WTC11 (cell line): ENCODE data around the gene APOBEC3H. TPM values are rescaled to one million over a fixed set of nuclear protein-coding genes. Genes with fewer than 3 reads are reported as not detected.
"Not testable (repeated sequence)": the region's sequence is repeated elsewhere in the genome, so short reads cannot be mapped to it uniquely, and the experiment has no call there.

Experiments
- ATAC-seq: fragments of 200-7000 bp; cut with Tn5 transposase; 2 replicates; pipeline ENCODE4 v1.10.0; 2021; ENCODE audit warnings: mild to moderate bottlenecking, moderate library complexity
- CTCF ChIA-PET: fragments of 300-600 bp; sonication (Branson Sonifier 250); formaldehyde crosslinking; loops from one replicate; lab custom pipeline; 2021; ENCODE audit warnings: antibody characterized with exemption; lab: Charles Lee
- POLR2A ChIA-PET: fragments of 350-600 bp; sonication (Branson Sonifier 250); formaldehyde crosslinking; loops from one replicate; lab custom pipeline; 2021; ENCODE audit warnings: antibody characterized with exemption; lab: Charles Lee
- DNase-seq: peaks from one replicate; pipeline ENCODE4 v3.0.0; 2021; ENCODE audit warnings: low spot score
- H3K27ac Mint-ChIP-seq: 2 replicates; pipeline ENCODE4 v1.8.0; 2021; ENCODE audit warnings: mixed read lengths
- H3K27me3 Mint-ChIP-seq: 2 replicates; pipeline ENCODE4 v1.8.0; 2021; ENCODE audit warnings: low read depth, mild to moderate bottlenecking, moderate library complexity, mixed read lengths
- H3K36me3 Mint-ChIP-seq: 2 replicates; pipeline ENCODE4 v1.8.0; 2021; ENCODE audit warnings: mixed read lengths
- H3K4me1 Mint-ChIP-seq: 2 replicates; pipeline ENCODE4 v1.8.0; 2022; ENCODE audit warnings: mixed read lengths
- H3K4me3 Mint-ChIP-seq: 2 replicates; pipeline ENCODE4 v1.8.0; 2021; ENCODE audit warnings: mild to moderate bottlenecking, moderate library complexity, mixed read lengths
- H3K9me3 Mint-ChIP-seq: 2 replicates; pipeline ENCODE4 v1.8.0; 2021; ENCODE audit warnings: mixed read lengths
- ATF6 ChIP-seq: sonication (generic); formaldehyde crosslinking; IDR thresholded peaks from 2 replicates; pipeline ENCODE4 v1.8.1; 2023; ENCODE audit warnings: mild to moderate bottlenecking, missing genetic modification reagents
- EMX1 ChIP-seq: fragments of 250-450 bp; sonication (Bioruptor Pico); IDR thresholded peaks from 2 replicates; pipeline ENCODE4 v1.8.0; 2021; ENCODE audit warnings: mild to moderate bottlenecking
- ETV6 ChIP-seq: sonication (generic); formaldehyde crosslinking; IDR thresholded peaks from 2 replicates; pipeline ENCODE4 v1.8.1; 2022; ENCODE audit warnings: mild to moderate bottlenecking, missing genetic modification reagents
- FOXJ3 ChIP-seq: sonication (generic); formaldehyde crosslinking; IDR thresholded peaks from 2 replicates; pipeline ENCODE4 v1.9.0; 2021; ENCODE audit warnings: missing genetic modification reagents, mild to moderate bottlenecking, borderline replicate concordance
- FOXP4 ChIP-seq: sonication (generic); formaldehyde crosslinking; IDR thresholded peaks from 2 replicates; pipeline ENCODE4 v1.8.0; 2022; ENCODE audit warnings: mild to moderate bottlenecking, missing genetic modification reagents
- MLX ChIP-seq: sonication (generic); formaldehyde crosslinking; IDR thresholded peaks from 2 replicates; pipeline ENCODE4 v1.8.1; 2023; ENCODE audit warnings: mild to moderate bottlenecking, missing genetic modification reagents, moderate library complexity
- MYBL2 ChIP-seq: sonication (generic); formaldehyde crosslinking; IDR thresholded peaks from 2 replicates; pipeline ENCODE4 v1.8.1; 2023; ENCODE audit warnings: mild to moderate bottlenecking, moderate library complexity, missing genetic modification reagents
- NFYB ChIP-seq: sonication (generic); formaldehyde crosslinking; conservative IDR thresholded peaks from 2 replicates; pipeline ENCODE4 v1.8.0; 2022; ENCODE audit warnings: low read depth, missing genetic modification reagents
- ZNF281 ChIP-seq: sonication (generic); formaldehyde crosslinking; IDR thresholded peaks from 2 replicates; pipeline ENCODE4 v1.8.0; 2023; ENCODE audit warnings: mild to moderate bottlenecking, missing genetic modification reagents
- ZNF425 ChIP-seq: fragments of 250-450 bp; sonication (Bioruptor Pico); conservative IDR thresholded peaks from 2 replicates; pipeline ENCODE4 v1.9.0; 2021; ENCODE audit warnings: mild to moderate bottlenecking
- ZSCAN18 ChIP-seq: fragments of 250-450 bp; sonication (Bioruptor Pico); IDR thresholded peaks from 2 replicates; pipeline ENCODE4 v2.1.2; 2022; ENCODE audit warnings: mild to moderate bottlenecking, moderate library complexity
- total RNA-seq: library from RNA; stranded (reverse); gene quantifications from 3 replicates; pipeline ENCODE4 v1.2.3, GENCODE V29; 2021

Gene APOBEC3H
- total RNA-seq, 1 experiment from 2014 or later = 0.42 TPM

GRCh38 chr22:39055658-39056057, 41.4 kb upstream of the APOBEC3H start (continued):
- no peak for TF ChIP-seq ZNF281
- TF ChIP-seq FOXJ3 (CRISPR knock-in tag) = no peak
- no peak for TF ChIP-seq ZSCAN18 (CRISPR knock-in tag)
- TF ChIP-seq FOXP4 (CRISPR knock-in tag) = no peak
- no peak for TF ChIP-seq ZNF425
- no peak for TF ChIP-seq MLX (CRISPR knock-in tag)
- no peak for TF ChIP-seq NFYB (CRISPR knock-in tag)
- no peak for TF ChIP-seq EMX1 (CRISPR knock-in tag)
- TF ChIP-seq ATF6 (CRISPR knock-in tag) = no peak
- no peak for TF ChIP-seq ETV6
- no peak for TF ChIP-seq MYBL2
- TF ChIP-seq, all 79 proteins: peak for 0

GRCh38 chr22:39061290-39061689, 35.8 kb upstream of the APOBEC3H start:
- CTCF ChIA-PET, DNase-seq, ATAC-seq, H3K27ac Mint-ChIP-seq, H3K4me3 Mint-ChIP-seq, H3K4me1 Mint-ChIP-seq, POLR2A ChIA-PET, H3K9me3 Mint-ChIP-seq, H3K27me3 Mint-ChIP-seq, H3K36me3 Mint-ChIP-seq: not testable (repeated sequence)

- POLR2A ChIA-PET, H3K4me1 Mint-ChIP-seq, H3K27ac Mint-ChIP-seq, ATAC-seq, DNase-seq, H3K36me3 Mint-ChIP-seq, H3K9me3 Mint-ChIP-seq, H3K4me3 Mint-ChIP-seq, CTCF ChIA-PET, H3K27me3 Mint-ChIP-seq: not testable (repeated sequence)
These were observed 35.1 kb upstream of the APOBEC3H start for GRCh38 chr22:39061951-39062350.

- H3K36me3 Mint-ChIP-seq, ATAC-seq, CTCF ChIA-PET, DNase-seq, H3K4me1 Mint-ChIP-seq, H3K27ac Mint-ChIP-seq, H3K9me3 Mint-ChIP-seq, H3K4me3 Mint-ChIP-seq, POLR2A ChIA-PET, H3K27me3 Mint-ChIP-seq: not testable (repeated sequence)
These were observed 33.1 kb upstream of the APOBEC3H start for GRCh38 chr22:39063904-39064303.

- ATAC-seq, DNase-seq, H3K9me3 Mint-ChIP-seq, H3K27me3 Mint-ChIP-seq, POLR2A ChIA-PET, CTCF ChIA-PET, H3K4me3 Mint-ChIP-seq, H3K27ac Mint-ChIP-seq, H3K36me3 Mint-ChIP-seq: not testable (repeated sequence)
- peaks cover 16% of the 10 kb centered on the region for H3K4me1 Mint-ChIP-seq
These were observed 30.4 kb upstream of the APOBEC3H start for GRCh38 chr22:39066442-39067276.
